Nephron progenitor cell (in vitro differentiated cells): ENCODE measurements around the gene BCAP29.

Experiments
- DNase-seq: peaks from one replicate; pipeline ENCODE4 v3.0.0; 2021
- H3K27ac Mint-ChIP-seq: 2 replicates; pipeline ENCODE4 v1.8.0; 2021; ENCODE audit warnings: mild to moderate bottlenecking, moderate library complexity, mixed read lengths
- H3K27me3 Mint-ChIP-seq: 2 replicates; pipeline ENCODE4 v1.8.0; 2021; ENCODE audit warnings: mild to moderate bottlenecking, low read depth, mixed read lengths; ENCODE audit not compliant: poor library complexity
- H3K36me3 Mint-ChIP-seq: 2 replicates; pipeline ENCODE4 v1.8.0; 2021; ENCODE audit warnings: low read depth, mixed read lengths
- H3K4me1 Mint-ChIP-seq: 2 replicates; pipeline ENCODE4 v1.8.0; 2021; ENCODE audit warnings: mixed read lengths
- H3K4me3 Mint-ChIP-seq: 2 replicates; pipeline ENCODE4 v1.8.0; 2021; ENCODE audit warnings: mild to moderate bottlenecking, moderate library complexity, mixed read lengths
- H3K9me3 Mint-ChIP-seq: 2 replicates; pipeline ENCODE4 v1.8.0; 2021; ENCODE audit warnings: mild to moderate bottlenecking, moderate library complexity, mixed read lengths
- TF ChIP-seq, protein P1 (sequence below): fragments of 200-600 bp; sonication (generic); IDR thresholded peaks from 2 replicates; pipeline ENCODE4 v1.5.0; 2021; ENCODE audit warnings: antibody characterized with exemption

The BCAP29 gene

DNA sequence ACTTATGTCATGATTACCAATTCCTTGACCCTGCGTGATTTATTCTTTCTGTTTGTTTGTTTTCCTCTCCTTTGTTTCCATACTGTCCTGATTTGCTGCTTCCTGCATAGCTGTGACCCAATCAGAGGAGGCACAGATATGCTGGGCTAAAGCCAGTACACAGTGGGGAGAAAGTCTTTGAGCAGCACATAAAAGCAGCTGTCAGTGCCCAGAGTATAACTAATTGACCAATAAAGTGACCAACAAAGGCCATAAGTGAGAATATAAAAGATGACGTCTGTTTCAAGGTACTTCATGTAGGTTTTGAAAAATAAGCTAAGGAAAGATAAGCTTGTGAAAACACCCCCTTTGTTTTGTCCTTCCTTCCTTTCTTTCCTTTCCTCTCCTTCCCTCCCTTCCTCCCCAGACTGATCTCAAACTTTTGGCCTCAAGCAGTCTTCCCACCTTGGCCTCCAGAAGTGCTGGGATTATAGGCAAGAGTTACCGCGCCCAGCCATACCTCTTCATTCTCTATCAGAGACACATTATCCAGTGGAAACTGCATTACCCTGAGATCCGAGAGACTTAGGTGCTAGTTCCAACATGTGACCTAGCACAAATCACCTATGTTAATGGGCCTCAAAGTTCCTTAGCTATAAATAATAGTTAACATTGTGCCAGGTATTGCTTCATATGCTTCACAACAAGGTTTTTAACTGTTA is 17.0 kb downstream of the BCAP29 start:
- peak overlapping the region; percentile 90 for H3K27ac Mint-ChIP-seq
- H3K4me3 Mint-ChIP-seq, result no peak overlapping the region
- DNase-seq, result no peak
- TF ChIP-seq, protein P1, sequence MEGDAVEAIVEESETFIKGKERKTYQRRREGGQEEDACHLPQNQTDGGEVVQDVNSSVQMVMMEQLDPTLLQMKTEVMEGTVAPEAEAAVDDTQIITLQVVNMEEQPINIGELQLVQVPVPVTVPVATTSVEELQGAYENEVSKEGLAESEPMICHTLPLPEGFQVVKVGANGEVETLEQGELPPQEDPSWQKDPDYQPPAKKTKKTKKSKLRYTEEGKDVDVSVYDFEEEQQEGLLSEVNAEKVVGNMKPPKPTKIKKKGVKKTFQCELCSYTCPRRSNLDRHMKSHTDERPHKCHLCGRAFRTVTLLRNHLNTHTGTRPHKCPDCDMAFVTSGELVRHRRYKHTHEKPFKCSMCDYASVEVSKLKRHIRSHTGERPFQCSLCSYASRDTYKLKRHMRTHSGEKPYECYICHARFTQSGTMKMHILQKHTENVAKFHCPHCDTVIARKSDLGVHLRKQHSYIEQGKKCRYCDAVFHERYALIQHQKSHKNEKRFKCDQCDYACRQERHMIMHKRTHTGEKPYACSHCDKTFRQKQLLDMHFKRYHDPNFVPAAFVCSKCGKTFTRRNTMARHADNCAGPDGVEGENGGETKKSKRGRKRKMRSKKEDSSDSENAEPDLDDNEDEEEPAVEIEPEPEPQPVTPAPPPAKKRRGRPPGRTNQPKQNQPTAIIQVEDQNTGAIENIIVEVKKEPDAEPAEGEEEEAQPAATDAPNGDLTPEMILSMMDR, result no peak
- no peaks in the 10 kb centered on the region for H3K9me3 Mint-ChIP-seq
- no peaks in the 10 kb centered on the region for H3K27me3 Mint-ChIP-seq
- peaks cover 22% of the 10 kb centered on the region for H3K4me1 Mint-ChIP-seq
- H3K36me3 Mint-ChIP-seq, result peaks cover 12% of the 10 kb centered on the region

DNA sequence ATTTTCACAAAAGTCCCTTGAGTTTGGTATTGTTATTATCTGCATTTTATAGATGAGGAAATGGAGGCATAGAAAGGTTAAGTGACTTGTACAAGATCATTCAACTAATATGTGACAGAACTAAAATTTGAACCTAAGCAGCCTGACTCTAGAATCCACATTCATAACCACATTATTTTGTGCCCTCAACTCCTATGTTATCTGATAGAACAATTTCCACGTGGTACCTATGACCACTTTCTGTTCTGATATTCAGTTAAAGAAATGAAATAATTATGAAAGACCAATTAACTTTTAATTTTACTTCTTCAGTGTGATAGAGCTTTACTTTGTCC is 17.5 kb downstream of the BCAP29 start:
- DNase-seq, result no peak
- Mint-ChIP-seq H3K4me1 (peaks cover 22% of the 10 kb centered on the region), H3K4me3 (no peak overlapping the region), H3K9me3 (no peaks in the 10 kb centered on the region), H3K27me3 (no peaks in the 10 kb centered on the region), H3K27ac (no peak overlapping the region), H3K36me3 (peaks cover 12% of the 10 kb centered on the region)
- TF ChIP-seq, protein P1, result no peak

DNA sequence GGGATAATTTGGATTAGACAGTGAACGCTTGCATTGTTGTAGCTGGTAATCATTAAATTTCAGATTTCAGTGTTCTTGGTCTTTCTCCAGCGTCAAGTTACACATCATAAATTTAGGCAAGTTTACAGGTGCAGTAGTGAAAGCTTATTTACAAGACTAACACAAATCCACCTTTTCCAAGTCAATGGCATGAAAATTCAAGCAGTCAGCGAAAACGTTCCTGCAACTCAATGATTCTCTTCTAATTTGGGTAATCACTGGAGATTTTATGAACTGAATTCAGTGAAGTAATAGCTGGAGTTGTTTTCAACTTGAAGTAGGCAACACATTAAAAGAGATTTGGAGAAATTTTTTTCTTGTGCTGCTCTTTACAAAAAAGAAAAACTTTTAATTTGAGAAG is 17.9 kb downstream of the BCAP29 start:
- Mint-ChIP-seq H3K27me3 (no peaks in the 10 kb centered on the region), H3K27ac (no peak overlapping the region), H3K4me1 (peaks cover 22% of the 10 kb centered on the region), H3K9me3 (no peaks in the 10 kb centered on the region), H3K36me3 (peaks cover 12% of the 10 kb centered on the region), H3K4me3 (no peak overlapping the region)
- TF ChIP-seq, protein P1, result no peak
- no peak for DNase-seq

GRCh38 chr7:107599262-107599661 is 19.2 kb downstream of the BCAP29 start:
- H3K4me1 Mint-ChIP-seq, result peaks cover 22% of the 10 kb centered on the region
- H3K9me3 Mint-ChIP-seq, result no peaks in the 10 kb centered on the region
- no peak overlapping the region for H3K4me3 Mint-ChIP-seq
- no peak overlapping the region for H3K27ac Mint-ChIP-seq
- H3K27me3 Mint-ChIP-seq, result no peaks in the 10 kb centered on the region
- peaks cover 9% of the 10 kb centered on the region for H3K36me3 Mint-ChIP-seq
- no peak for DNase-seq
- TF ChIP-seq, protein P1, result no peak

- no peaks in the 10 kb centered on the region for H3K9me3 Mint-ChIP-seq
- no peak overlapping the region for H3K27ac Mint-ChIP-seq
- peaks cover 22% of the 10 kb centered on the region for H3K4me1 Mint-ChIP-seq
- no peak for DNase-seq
- no peaks in the 10 kb centered on the region for H3K36me3 Mint-ChIP-seq
- no peak overlapping the region for H3K4me3 Mint-ChIP-seq
- H3K27me3 Mint-ChIP-seq, result no peaks in the 10 kb centered on the region
- TF ChIP-seq, protein P1, result no peak
Measured at GRCh38 chr7:107600816-107601215, 20.8 kb downstream of the BCAP29 start.

GRCh38 chr7:107605218-107605815 is 25.3 kb downstream of the BCAP29 start:
- Mint-ChIP-seq H3K36me3 (no peaks in the 10 kb centered on the region), H3K4me3 (no peak overlapping the region), H3K27me3 (no peaks in the 10 kb centered on the region), H3K4me1 (no peaks in the 10 kb centered on the region), H3K27ac (no peak overlapping the region), H3K9me3 (no peaks in the 10 kb centered on the region)
- TF ChIP-seq, protein P1, result no peak
- DNase-seq, result no peak
